ENCODE data around the gene WDSUB1. TPM values are rescaled to one million over a fixed set of nuclear protein-coding genes. Genes with fewer than 3 reads are reported as not detected.

Gene WDSUB1
- total and polyA plus RNA-seq, 4 donors, result 2.0 to 6.1 (median 4.4) TPM

DNA sequence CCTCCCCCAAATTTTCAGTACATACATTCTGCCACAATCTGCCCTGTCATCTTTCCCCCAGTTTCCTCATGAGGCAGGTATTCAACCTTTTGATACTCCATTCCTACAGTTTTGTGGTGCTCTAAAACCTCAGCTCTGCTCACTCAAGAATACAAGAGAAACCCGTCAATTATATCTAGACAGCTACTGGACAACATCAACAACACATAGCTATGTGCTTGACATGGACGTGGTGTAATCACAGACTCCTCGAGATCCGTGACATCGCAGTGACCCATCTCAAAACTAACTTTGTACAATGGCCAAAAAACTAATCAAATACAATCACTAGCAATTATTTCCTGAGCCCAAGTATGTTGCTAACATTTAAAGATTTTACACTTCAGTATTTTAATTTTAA is 23.6 kb downstream of the WDSUB1 start:
- Histone ChIP-seq H3K4me1 (ENCODE audit: control insufficient read depth in 4 of 4, insufficient read depth in 4 of 4, low read length in 3 of 4) (peaks cover 0 to 2% (median under 1%) of the 10 kb centered on the region in 4 donors), H3K27ac (ENCODE audit: low read depth in 1 of 2, low read length in 2 of 2) (no peak overlapping the region), H3K27me3 (ENCODE audit: control insufficient read depth in 4 of 4, insufficient read depth in 4 of 4, low read length in 3 of 4) (no peaks in the 10 kb centered on the region), H3K9me3 (ENCODE audit: control insufficient read depth in 4 of 4, low read length in 3 of 4) (no peaks in the 10 kb centered on the region), H3K36me3 (ENCODE audit: control insufficient read depth in 4 of 4, insufficient read depth in 3 of 4, low read depth in 1 of 4, low read length in 3 of 4) (peaks cover 0 to 2% (median under 1%) of the 10 kb centered on the region in 4 donors), H3K9ac (ENCODE audit: low read depth in 1 of 2, low read length in 2 of 2) (no peak overlapping the region), H3K4me3 (ENCODE audit: low read depth in 1 of 3, low read length in 3 of 3) (no peak overlapping the region)
- WGBS, result 89% methylated on average over 5 of the region's 5 CpGs
- TF ChIP-seq RAD21 (IDR thresholded peaks at IDR 0.05) (no peak), EGR1 (IDR thresholded peaks at IDR 0.05; ENCODE audit: low read depth in 2 of 2) (no peak), HNF4G (IDR thresholded peaks at IDR 0.05) (no peak), TAF1 (conservative IDR thresholded peaks at IDR 0.05) (no peak), YY1 (IDR thresholded peaks at IDR 0.05) (no peak), HNF4A (conservative IDR thresholded peaks at IDR 0.05) (no peak), NR2F2 (IDR thresholded peaks at IDR 0.05) (no peak), FOXA1 (IDR thresholded peaks at IDR 0.05) (no peak), GABPA (IDR thresholded peaks at IDR 0.05 in 1 of 2, conservative IDR thresholded peaks at IDR 0.05 in 1 of 2) (no peak)
- TF ChIP-seq, protein P1, sequence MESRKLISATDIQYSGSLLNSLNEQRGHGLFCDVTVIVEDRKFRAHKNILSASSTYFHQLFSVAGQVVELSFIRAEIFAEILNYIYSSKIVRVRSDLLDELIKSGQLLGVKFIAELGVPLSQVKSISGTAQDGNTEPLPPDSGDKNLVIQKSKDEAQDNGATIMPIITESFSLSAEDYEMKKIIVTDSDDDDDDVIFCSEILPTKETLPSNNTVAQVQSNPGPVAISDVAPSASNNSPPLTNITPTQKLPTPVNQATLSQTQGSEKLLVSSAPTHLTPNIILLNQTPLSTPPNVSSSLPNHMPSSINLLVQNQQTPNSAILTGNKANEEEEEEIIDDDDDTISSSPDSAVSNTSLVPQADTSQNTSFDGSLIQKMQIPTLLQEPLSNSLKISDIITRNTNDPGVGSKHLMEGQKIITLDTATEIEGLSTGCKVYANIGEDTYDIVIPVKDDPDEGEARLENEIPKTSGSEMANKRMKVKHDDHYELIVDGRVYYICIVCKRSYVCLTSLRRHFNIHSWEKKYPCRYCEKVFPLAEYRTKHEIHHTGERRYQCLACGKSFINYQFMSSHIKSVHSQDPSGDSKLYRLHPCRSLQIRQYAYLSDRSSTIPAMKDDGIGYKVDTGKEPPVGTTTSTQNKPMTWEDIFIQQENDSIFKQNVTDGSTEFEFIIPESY (IDR thresholded peaks at IDR 0.05), result no peak
- TF ChIP-seq, protein P2, sequence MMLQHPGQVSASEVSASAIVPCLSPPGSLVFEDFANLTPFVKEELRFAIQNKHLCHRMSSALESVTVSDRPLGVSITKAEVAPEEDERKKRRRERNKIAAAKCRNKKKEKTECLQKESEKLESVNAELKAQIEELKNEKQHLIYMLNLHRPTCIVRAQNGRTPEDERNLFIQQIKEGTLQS (IDR thresholded peaks at IDR 0.05), result no peak
- TF ChIP-seq, protein P3, sequence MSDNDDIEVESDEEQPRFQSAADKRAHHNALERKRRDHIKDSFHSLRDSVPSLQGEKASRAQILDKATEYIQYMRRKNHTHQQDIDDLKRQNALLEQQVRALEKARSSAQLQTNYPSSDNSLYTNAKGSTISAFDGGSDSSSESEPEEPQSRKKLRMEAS (IDR thresholded peaks at IDR 0.05), result no peak
- TF ChIP-seq, protein P4, sequence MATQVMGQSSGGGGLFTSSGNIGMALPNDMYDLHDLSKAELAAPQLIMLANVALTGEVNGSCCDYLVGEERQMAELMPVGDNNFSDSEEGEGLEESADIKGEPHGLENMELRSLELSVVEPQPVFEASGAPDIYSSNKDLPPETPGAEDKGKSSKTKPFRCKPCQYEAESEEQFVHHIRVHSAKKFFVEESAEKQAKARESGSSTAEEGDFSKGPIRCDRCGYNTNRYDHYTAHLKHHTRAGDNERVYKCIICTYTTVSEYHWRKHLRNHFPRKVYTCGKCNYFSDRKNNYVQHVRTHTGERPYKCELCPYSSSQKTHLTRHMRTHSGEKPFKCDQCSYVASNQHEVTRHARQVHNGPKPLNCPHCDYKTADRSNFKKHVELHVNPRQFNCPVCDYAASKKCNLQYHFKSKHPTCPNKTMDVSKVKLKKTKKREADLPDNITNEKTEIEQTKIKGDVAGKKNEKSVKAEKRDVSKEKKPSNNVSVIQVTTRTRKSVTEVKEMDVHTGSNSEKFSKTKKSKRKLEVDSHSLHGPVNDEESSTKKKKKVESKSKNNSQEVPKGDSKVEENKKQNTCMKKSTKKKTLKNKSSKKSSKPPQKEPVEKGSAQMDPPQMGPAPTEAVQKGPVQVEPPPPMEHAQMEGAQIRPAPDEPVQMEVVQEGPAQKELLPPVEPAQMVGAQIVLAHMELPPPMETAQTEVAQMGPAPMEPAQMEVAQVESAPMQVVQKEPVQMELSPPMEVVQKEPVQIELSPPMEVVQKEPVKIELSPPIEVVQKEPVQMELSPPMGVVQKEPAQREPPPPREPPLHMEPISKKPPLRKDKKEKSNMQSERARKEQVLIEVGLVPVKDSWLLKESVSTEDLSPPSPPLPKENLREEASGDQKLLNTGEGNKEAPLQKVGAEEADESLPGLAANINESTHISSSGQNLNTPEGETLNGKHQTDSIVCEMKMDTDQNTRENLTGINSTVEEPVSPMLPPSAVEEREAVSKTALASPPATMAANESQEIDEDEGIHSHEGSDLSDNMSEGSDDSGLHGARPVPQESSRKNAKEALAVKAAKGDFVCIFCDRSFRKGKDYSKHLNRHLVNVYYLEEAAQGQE (IDR thresholded peaks at IDR 0.05), result no peak
- no peak for DNase-seq (ENCODE audit: low spot score)

DNA sequence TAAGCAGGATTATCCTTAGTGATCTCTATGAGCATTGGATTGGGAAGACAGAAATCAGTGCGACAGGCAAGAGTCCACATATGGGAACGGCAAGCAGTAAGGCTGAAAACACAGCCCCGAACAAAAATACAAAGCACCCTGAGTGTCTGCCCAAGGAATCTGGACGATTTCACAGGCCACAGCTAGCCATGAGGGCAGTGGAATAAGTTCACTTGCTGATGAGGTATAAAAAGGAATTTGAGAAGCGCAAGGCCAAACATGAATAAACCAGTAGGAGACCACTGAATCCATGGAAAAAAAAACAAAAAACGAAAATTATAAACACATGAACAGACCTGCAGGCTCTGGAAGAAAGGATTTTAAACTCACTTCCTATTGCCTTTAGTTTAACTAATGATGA is 24.3 kb downstream of the WDSUB1 start:
- Histone ChIP-seq H3K9me3 (ENCODE audit: control insufficient read depth in 4 of 4, low read length in 3 of 4) (no peaks in the 10 kb centered on the region), H3K27ac (ENCODE audit: low read depth in 1 of 2, low read length in 2 of 2) (no peak overlapping the region), H3K4me1 (ENCODE audit: control insufficient read depth in 4 of 4, insufficient read depth in 4 of 4, low read length in 3 of 4) (no peaks in the 10 kb centered on the region), H3K4me3 (ENCODE audit: low read depth in 1 of 3, low read length in 3 of 3) (no peak overlapping the region), H3K27me3 (ENCODE audit: control insufficient read depth in 4 of 4, insufficient read depth in 4 of 4, low read length in 3 of 4) (no peaks in the 10 kb centered on the region), H3K36me3 (ENCODE audit: control insufficient read depth in 4 of 4, insufficient read depth in 3 of 4, low read depth in 1 of 4, low read length in 3 of 4) (peaks cover 0 to 5% (median under 1%) of the 10 kb centered on the region in 4 donors), H3K9ac (ENCODE audit: low read depth in 1 of 2, low read length in 2 of 2) (no peak overlapping the region)
- WGBS, result 90% methylated on average over 6 of the region's 6 CpGs
- TF ChIP-seq, protein P4 (IDR thresholded peaks at IDR 0.05), result no peak
- no peak for TF ChIP-seq HNF4G (IDR thresholded peaks at IDR 0.05)
- no peak for TF ChIP-seq EGR1 (IDR thresholded peaks at IDR 0.05; ENCODE audit: low read depth in 2 of 2)
- no peak for TF ChIP-seq JUND (IDR thresholded peaks at IDR 0.05)
- no peak for TF ChIP-seq HNF4A (conservative IDR thresholded peaks at IDR 0.05)
- TF ChIP-seq NR2F2 (IDR thresholded peaks at IDR 0.05), result no peak
- TF ChIP-seq, protein P3 (IDR thresholded peaks at IDR 0.05), result no peak
- TF ChIP-seq YY1 (IDR thresholded peaks at IDR 0.05), result no peak
- TF ChIP-seq, protein P2 (IDR thresholded peaks at IDR 0.05), result no peak
- TF ChIP-seq, protein P1 (IDR thresholded peaks at IDR 0.05), result no peak
- no peak for TF ChIP-seq GABPA (IDR thresholded peaks at IDR 0.05 in 1 of 2, conservative IDR thresholded peaks at IDR 0.05 in 1 of 2)
- no peak for DNase-seq (ENCODE audit: low spot score)
